ENCODE results near the gene BBS9. TPM values are rescaled to one million over a fixed set of nuclear protein-coding genes. Genes with fewer than 3 reads are reported as not detected.

BBS9 gene
- total RNA-seq, 4 donors from 2014 or later, result 8.6 to 22.5 (median 15.8) TPM

DNA sequence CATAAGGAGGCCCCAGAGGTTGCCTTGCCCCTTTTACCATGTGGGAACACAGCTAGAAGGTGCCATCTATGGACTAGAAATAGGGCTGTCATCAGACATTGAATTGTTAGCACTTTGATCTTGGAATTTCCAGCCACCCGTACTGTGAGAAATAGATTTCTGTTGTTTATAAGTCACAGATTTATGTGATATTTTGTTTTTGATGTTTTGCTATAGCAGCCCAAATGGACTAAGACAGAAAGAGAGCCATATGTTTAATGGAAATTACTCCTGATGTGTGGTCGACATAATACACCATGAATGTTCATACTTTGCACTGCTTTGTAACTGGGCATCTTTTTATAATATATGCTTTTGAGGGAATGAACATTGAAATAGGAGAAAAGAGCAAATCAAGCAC lies 302.2 kb downstream of the BBS9 start:
- WGBS, 2 donors (ENCODE audit: low coverage in 1 of 2), result 89 to 91% methylated on average over 1 to 2 of the region's 2 CpGs
- Histone ChIP-seq H3K9me3 (no peaks in the 10 kb centered on the region), H3K36me3 (no peaks in the 10 kb centered on the region), H3K4me3 (no peak overlapping the region), H3K4me1 (no peaks in the 10 kb centered on the region), H3K27ac (no peak overlapping the region), H3K27me3 (no peaks in the 10 kb centered on the region)
- intact Hi-C loops (cut with DNase I; ENCODE audit: low total_unique reads) (no loop called here), in situ Hi-C loops (cut with MboI; ENCODE audit: low pct_ligation_motif_present in 1 of 4, low pct_unique_long_range_greater_than_20kb in 1 of 4, low sequenced_read_pairs in 3 of 4) (no loop called here)
- no peak for TF ChIP-seq POLR2A (IDR thresholded peaks at IDR 0.05)
- TF ChIP-seq POLR2AphosphoS5 (IDR thresholded peaks at IDR 0.05), result no peak
- no peak for TF ChIP-seq EP300 (IDR thresholded peaks at IDR 0.05; ENCODE audit: low read depth)
- no peak for TF ChIP-seq CTCF (IDR thresholded peaks at IDR 0.05)
- DNase-seq, result no peak

GRCh38 chr7:33432821-33433220 lies 303.5 kb downstream of the BBS9 start:
- no peak overlapping the region for H3K27ac ChIP-seq
- no peak for DNase-seq
- in situ Hi-C loops (cut with MboI; ENCODE audit: low pct_ligation_motif_present in 1 of 4, low pct_unique_long_range_greater_than_20kb in 1 of 4, low sequenced_read_pairs in 3 of 4), result no loop called here
- H3K27me3 ChIP-seq, result no peaks in the 10 kb centered on the region
- no peaks in the 10 kb centered on the region for H3K4me1 ChIP-seq
- no peak overlapping the region for H3K4me3 ChIP-seq
- H3K9me3 ChIP-seq, result no peaks in the 10 kb centered on the region
- TF ChIP-seq POLR2A (IDR thresholded peaks at IDR 0.05), result no peak
- WGBS, 2 donors (ENCODE audit: low coverage in 1 of 2), result 96 to 100% methylated on average over 1 of the region's 1 CpG
- intact Hi-C loops (cut with DNase I; ENCODE audit: low total_unique reads), result no loop called here
- H3K36me3 ChIP-seq, result no peaks in the 10 kb centered on the region

DNA sequence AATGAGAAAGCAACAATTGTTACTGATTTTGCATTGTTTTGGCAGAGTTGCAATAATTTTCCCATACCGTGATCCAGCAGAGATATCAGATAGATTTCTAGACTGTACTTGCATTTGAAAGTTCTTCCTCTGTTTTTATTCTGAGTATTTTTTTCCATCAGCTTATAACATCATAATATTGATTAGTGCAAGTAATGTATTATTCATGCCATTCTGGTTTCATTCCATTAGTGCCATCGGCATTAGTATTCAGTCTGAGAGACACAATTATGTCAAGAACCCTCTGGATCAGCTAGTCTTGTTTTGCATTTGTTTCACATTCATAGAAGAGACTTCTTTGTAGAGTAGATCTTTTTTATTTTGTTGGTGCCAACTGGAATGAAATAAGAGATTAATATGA lies 304.0 kb downstream of the BBS9 start:
- in situ Hi-C loops (cut with MboI; ENCODE audit: low pct_ligation_motif_present in 1 of 4, low pct_unique_long_range_greater_than_20kb in 1 of 4, low sequenced_read_pairs in 3 of 4) (no loop called here), intact Hi-C loops (cut with DNase I; ENCODE audit: low total_unique reads) (no loop called here)
- Histone ChIP-seq H3K4me3 (no peak overlapping the region), H3K27ac (no peak overlapping the region), H3K4me1 (no peaks in the 10 kb centered on the region), H3K36me3 (no peaks in the 10 kb centered on the region), H3K27me3 (no peaks in the 10 kb centered on the region), H3K9me3 (no peaks in the 10 kb centered on the region)
- TF ChIP-seq POLR2A (IDR thresholded peaks at IDR 0.05) (no peak), EP300 (IDR thresholded peaks at IDR 0.05; ENCODE audit: low read depth) (no peak), CTCF (IDR thresholded peaks at IDR 0.05) (no peak), POLR2AphosphoS5 (IDR thresholded peaks at IDR 0.05) (no peak)
- no peak for DNase-seq
- WGBS, 2 donors (ENCODE audit: low coverage in 1 of 2), result 82 to 93% methylated on average over 2 of the region's 2 CpGs

GRCh38 chr7:33444511-33444910 lies 315.1 kb downstream of the BBS9 start:
- in situ Hi-C loops (cut with MboI; ENCODE audit: low pct_ligation_motif_present in 1 of 4, low pct_unique_long_range_greater_than_20kb in 1 of 4, low sequenced_read_pairs in 3 of 4), result no loop called here
- DNase-seq, result no peak
- Histone ChIP-seq H3K4me1 (no peaks in the 10 kb centered on the region), H3K9me3 (no peaks in the 10 kb centered on the region), H3K36me3 (no peaks in the 10 kb centered on the region), H3K4me3 (no peak overlapping the region), H3K27ac (no peak overlapping the region), H3K27me3 (no peaks in the 10 kb centered on the region)
- intact Hi-C loops (cut with DNase I; ENCODE audit: low total_unique reads), result no loop called here
- TF ChIP-seq POLR2A (IDR thresholded peaks at IDR 0.05) (no peak), POLR2AphosphoS5 (IDR thresholded peaks at IDR 0.05) (no peak), EP300 (IDR thresholded peaks at IDR 0.05; ENCODE audit: low read depth) (no peak), CTCF (IDR thresholded peaks at IDR 0.05) (no peak)
- WGBS, 2 donors (ENCODE audit: low coverage in 1 of 2), result 61 to 68% methylated on average over 4 of the region's 4 CpGs

DNA sequence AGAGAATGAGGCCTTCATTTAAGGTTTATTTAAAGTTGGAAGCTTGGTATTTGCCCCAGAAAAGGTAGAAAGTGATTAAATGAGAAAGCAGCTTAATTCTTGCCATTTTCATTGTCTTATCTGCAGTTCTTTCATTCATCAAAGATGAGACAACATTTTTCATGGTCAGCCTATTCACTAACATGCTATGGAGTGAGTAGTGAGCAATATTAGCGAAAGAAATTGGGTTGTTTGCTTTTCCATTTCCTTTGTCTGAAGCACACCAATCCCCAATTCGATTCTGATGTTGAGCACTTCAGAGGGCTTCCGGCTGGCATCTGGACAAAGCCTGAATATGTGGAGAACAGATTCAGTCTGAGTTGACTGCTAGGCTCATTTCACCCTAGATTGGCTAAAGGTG lies 317.2 kb downstream of the BBS9 start:
- no peak for TF ChIP-seq CTCF (IDR thresholded peaks at IDR 0.05)
- no peak for TF ChIP-seq POLR2AphosphoS5 (IDR thresholded peaks at IDR 0.05)
- TF ChIP-seq POLR2A (IDR thresholded peaks at IDR 0.05), result no peak
- no peak for TF ChIP-seq EP300 (IDR thresholded peaks at IDR 0.05; ENCODE audit: low read depth)
- H3K4me3 ChIP-seq, result no peak overlapping the region
- H3K36me3 ChIP-seq, result no peaks in the 10 kb centered on the region
- in situ Hi-C loops (cut with MboI; ENCODE audit: low pct_ligation_motif_present in 1 of 4, low pct_unique_long_range_greater_than_20kb in 1 of 4, low sequenced_read_pairs in 3 of 4) (no loop called here), intact Hi-C loops (cut with DNase I; ENCODE audit: low total_unique reads) (no loop called here)
- H3K9me3 ChIP-seq, result no peaks in the 10 kb centered on the region
- no peak for DNase-seq
- 79 to 80% methylated on average over 3 of the region's 3 CpGs for WGBS, 2 donors (ENCODE audit: low coverage in 1 of 2)
- no peak overlapping the region for H3K27ac ChIP-seq
- no peaks in the 10 kb centered on the region for H3K4me1 ChIP-seq
- H3K27me3 ChIP-seq, result no peaks in the 10 kb centered on the region
